Activated T-cell treated with anti-CD3 and anti-CD28 coated beads, Interleukin-2, amount 50 U/mL, for 1 hour (primary cell): Measurements from ENCODE around the gene ZNF365.
"Not testable (repeated sequence)": the region's sequence is repeated elsewhere in the genome, so short reads cannot be mapped to it uniquely, and the experiment has no call there.

ENCODE experiments used
- DNase-seq: peaks from one replicate; pipeline ENCODE4 v3.0.0-alpha.2; 2020

Gene ZNF365

GRCh38 chr10:62377966-62378365 lies 3.8 kb downstream of the ZNF365 start:
- no peak for DNase-seq

GRCh38 chr10:62378877-62379276 lies 4.7 kb downstream of the ZNF365 start:
- not testable (repeated sequence) for DNase-seq

GRCh38 chr10:62379394-62379793 lies 5.2 kb downstream of the ZNF365 start:
- no peak for DNase-seq

GRCh38 chr10:62380016-62380415 lies 5.8 kb downstream of the ZNF365 start:
- DNase-seq: no peak

- no peak for DNase-seq
Observed at GRCh38 chr10:62381385-62382102, 7.4 kb downstream of the ZNF365 start.

- no peak for DNase-seq
Observed at GRCh38 chr10:62382831-62383230, 8.7 kb downstream of the ZNF365 start.

- no peak for DNase-seq
Observed at GRCh38 chr10:62384057-62384446, 9.9 kb downstream of the ZNF365 start.

- DNase-seq: no peak
Observed at GRCh38 chr10:62384447-62385081, 10.4 kb downstream of the ZNF365 start.

- no peak for DNase-seq
Observed at GRCh38 chr10:62386356-62387320, 12.5 kb downstream of the ZNF365 start.

- no peak for DNase-seq
Observed at GRCh38 chr10:62388328-62388727, 14.2 kb downstream of the ZNF365 start.

- no peak for DNase-seq
Observed at GRCh38 chr10:62390497-62391176, 16.5 kb downstream of the ZNF365 start.

- DNase-seq: no peak
Observed at GRCh38 chr10:62393237-62393636, 19.1 kb downstream of the ZNF365 start.

GRCh38 chr10:62394556-62395018 lies 20.4 kb downstream of the ZNF365 start:
- no peak for DNase-seq

- DNase-seq: no peak
Observed at GRCh38 chr10:62395892-62396291, 21.7 kb downstream of the ZNF365 start.

GRCh38 chr10:62396864-62397263 lies 22.7 kb downstream of the ZNF365 start:
- no peak for DNase-seq

GRCh38 chr10:62399211-62399610 lies 25.0 kb downstream of the ZNF365 start:
- no peak for DNase-seq

- DNase-seq: no peak
Observed at GRCh38 chr10:62402508-62402907, 28.3 kb downstream of the ZNF365 start.

- not testable (repeated sequence) for DNase-seq
Observed at GRCh38 chr10:62410528-62410927, 36.4 kb downstream of the ZNF365 start.

- not testable (repeated sequence) for DNase-seq
Observed at GRCh38 chr10:62410934-62411333, 36.8 kb downstream of the ZNF365 start.

- DNase-seq: no peak
Observed at GRCh38 chr10:62413048-62413447, 38.9 kb downstream of the ZNF365 start.

- DNase-seq: no peak
Observed at GRCh38 chr10:62413652-62414051, 39.5 kb downstream of the ZNF365 start.

GRCh38 chr10:62414359-62414758 lies 40.2 kb downstream of the ZNF365 start:
- no peak for DNase-seq
